Naive thymus-derived CD8-positive, alpha-beta T cell (primary cell): ENCODE results near the gene ICE2. TPM values are rescaled to one million over a fixed set of nuclear protein-coding genes. Genes with fewer than 3 reads are reported as not detected.
A peak's percentile ranks its signal among the peaks of the same experiment; 100 is the strongest.

ENCODE experiments used
- ATAC-seq, 2 donors: fragments of 150-1000 bp; cut with Tn5 transposase in 1 of 2; sonication (Bioruptor Pico), chemical (Tn5 transposase) in 1 of 2; 1 replicate in 1 of 2; 2 replicates in 1 of 2; pipeline ENCODE4 v1.10.0; 2021; ENCODE audit warnings: mild to moderate bottlenecking in 2 of 2, moderate library complexity in 2 of 2
- POLR2A ChIA-PET: fragments of 350-600 bp; sonication (Branson Sonifier 250); formaldehyde crosslinking; loops from one replicate; lab custom pipeline; 2021; ENCODE audit warnings: antibody characterized with exemption; lab: Charles Lee
- DNase-seq, 10 donors: peaks; one replicate each; pipeline versions ENCODE4 v3.0.0 to v3.0.0-alpha.2; 2020 to 2022
- H3K27ac Mint-ChIP-seq, 10 donors: one replicate each; pipeline ENCODE4 v1.8.0; 2020 to 2022; ENCODE audit warnings: mild to moderate bottlenecking in 10 of 10, mixed read lengths in 10 of 10, moderate library complexity in 4 of 10, inconsistent platforms in 1 of 10
- H3K27me3 Mint-ChIP-seq, 5 donors: one replicate each; pipeline ENCODE4 v1.8.0; 2021 to 2022; ENCODE audit warnings: mixed read lengths in 5 of 5
- H3K36me3 Mint-ChIP-seq, 3 donors: one replicate each; pipeline ENCODE4 v1.8.0; 2020 to 2022; ENCODE audit warnings: mixed read lengths in 3 of 3, mild to moderate bottlenecking in 2 of 3, inconsistent platforms in 1 of 3
- H3K4me1 Mint-ChIP-seq, 4 donors: one replicate each; pipeline ENCODE4 v1.8.0; 2021 to 2022; ENCODE audit warnings: mixed read lengths in 4 of 4
- H3K4me3 Mint-ChIP-seq, 10 donors: one replicate each; pipeline ENCODE4 v1.8.0; 2020 to 2022; ENCODE audit warnings: mild to moderate bottlenecking in 10 of 10, mixed read lengths in 10 of 10, moderate library complexity in 6 of 10, inconsistent platforms in 1 of 10
- H3K9me3 Mint-ChIP-seq, 9 donors: one replicate each; pipeline ENCODE4 v1.8.0; 2020 to 2022; ENCODE audit warnings: mixed read lengths in 9 of 9, mild to moderate bottlenecking in 3 of 9, inconsistent platforms in 1 of 9, moderate library complexity in 1 of 9
- polyA plus RNA-seq, 3 donors: library from polyadenylated mRNA; unstranded; fragments of 300-500 nt; fragmentation: Illumina TruSeq; gene quantifications; one replicate each; pipeline ENCODE4 v1.2.3, GENCODE V29; 2021
- total RNA-seq, 8 experiments: library from RNA in 2 of 8; stranded (reverse) in 2 of 8; gene quantifications; one replicate each; pipeline ENCODE4 v1.2.3 and lab custom pipeline; 2021 to 2026

The ICE2 gene
- total and polyA plus RNA-seq, 5 experiments from 2014 or later, result 64.2 to 71.4 (median 69.2) TPM

- no peak overlapping the region for H3K27ac Mint-ChIP-seq
- H3K36me3 Mint-ChIP-seq, result peaks cover 0 to 1% (median 0%) of the 10 kb centered on the region in 3 donors
- H3K4me1 Mint-ChIP-seq, result no peaks in the 10 kb centered on the region
These were observed 108.1 kb downstream of the ICE2 start for GRCh38 chr15:60370869-60371136.

GRCh38 chr15:60370105-60370868 is 108.7 kb downstream of the ICE2 start:
- ATAC-seq (no peak), DNase-seq (no peak)
- Mint-ChIP-seq H3K27me3 (peaks cover 0 to 4% (median 0%) of the 10 kb centered on the region in 5 donors), H3K27ac (no peak overlapping the region), H3K4me3 (no peak overlapping the region), H3K9me3 (peaks cover 0 to 2% (median 0%) of the 10 kb centered on the region in 9 donors), H3K36me3 (no peaks in the 10 kb centered on the region), H3K4me1 (no peaks in the 10 kb centered on the region)
- POLR2A ChIA-PET, result no interaction called here

More at GRCh38 chr15:60370869-60371136, 108.1 kb downstream of the ICE2 start:
- H3K4me3 Mint-ChIP-seq, result no peak overlapping the region
- POLR2A ChIA-PET, result no interaction called here
- H3K9me3 Mint-ChIP-seq, result no peaks in the 10 kb centered on the region
- ATAC-seq (no peak), DNase-seq (no peak)
- H3K27me3 Mint-ChIP-seq, result peaks cover 0 to 4% (median 0%) of the 10 kb centered on the region in 5 donors

- POLR2A ChIA-PET, result no interaction called here
- no peaks in the 10 kb centered on the region for H3K36me3 Mint-ChIP-seq
- H3K9me3 Mint-ChIP-seq, result peaks cover 0 to 2% (median 0%) of the 10 kb centered on the region in 9 donors
- ATAC-seq (no peak), DNase-seq (no peak)
- no peaks in the 10 kb centered on the region for H3K4me1 Mint-ChIP-seq
- peaks cover 0 to 4% (median 0%) of the 10 kb centered on the region in 5 donors for H3K27me3 Mint-ChIP-seq
- no peak overlapping the region for H3K4me3 Mint-ChIP-seq
- H3K27ac Mint-ChIP-seq, result peak overlapping the region in 2 of 10 donors; percentile 6 to 25
These were observed 109.2 kb downstream of the ICE2 start for GRCh38 chr15:60369696-60370095.

Other genes starting within 250 kb of the ICE2 start
- 10 to 100 TPM; 19.7 to 19.8 TPM for gene ANXA2, start 81.2 kb downstream of the ICE2 start, total RNA-seq
- gene ANXA2, start 81.2 kb downstream of the ICE2 start, polyA plus RNA-seq, result 100 to 1,000 TPM in 1 of 3 donors, 10 to 100 TPM in 2; 12.2 to 159 (median 22.9) TPM